K562 (cell line): ENCODE results near the gene SNX33. TPM values are rescaled to one million over a fixed set of nuclear protein-coding genes. Genes with fewer than 3 reads are reported as not detected.

Source experiments
- BDP1 ChIP-seq: IDR thresholded peaks from 3 replicates; pipeline ENCODE4 v1.6.1; 2011; ENCODE audit not compliant: insufficient read length, insufficient read depth
- CBFA2T2 ChIP-seq: fragments of 450-650 bp; conservative IDR thresholded peaks from 2 replicates; pipeline ENCODE4 v1.6.1; 2017; ENCODE audit warnings: mild to moderate bottlenecking
- ELF1 ChIP-seq: fragments of 200-800 bp; sonication (Bioruptor generic); IDR thresholded peaks from 2 replicates; pipeline ENCODE4 v1.6.1; 2016; ENCODE audit warnings: missing genetic modification characterization, missing compliant biosample characterization
- ERF ChIP-seq: fragments of 450-650 bp; formaldehyde crosslinking; IDR thresholded peaks from 2 replicates; pipeline ENCODE4 v1.4.0; 2020; ENCODE audit warnings: mild to moderate bottlenecking, mixed read lengths
- FIP1L1 ChIP-seq: fragments of 200-400 bp; formaldehyde crosslinking; IDR thresholded peaks from 2 replicates; pipeline ENCODE4 v1.6.1; 2018; ENCODE audit warnings: mild to moderate bottlenecking, low read depth, low read length; ENCODE audit not compliant: poor library complexity, severe bottlenecking
- FUS ChIP-seq: fragments of 200-400 bp; formaldehyde crosslinking; optimal IDR thresholded peaks from 2 replicates; pipeline ENCODE3; 2017; ENCODE audit warnings: low read depth, low read length
- HDAC2 ChIP-seq: fragments of 450-650 bp; IDR thresholded peaks from 2 replicates; pipeline ENCODE4 v1.6.1; 2016; ENCODE audit warnings: mild to moderate bottlenecking
- HNRNPH1 ChIP-seq: fragments of 200-400 bp; formaldehyde crosslinking; optimal IDR thresholded peaks from 2 replicates; pipeline ENCODE3; 2017; ENCODE audit warnings: low read depth, mild to moderate bottlenecking, low read length, moderate library complexity
- NR1H2 ChIP-seq: sonication (generic); formaldehyde crosslinking; IDR thresholded peaks from 2 replicates; pipeline ENCODE4 v1.4.0; 2020; ENCODE audit warnings: mild to moderate bottlenecking, missing genetic modification reagents
- OTX1 ChIP-seq: fragments of 450-650 bp; formaldehyde crosslinking; IDR thresholded peaks from 2 replicates; pipeline ENCODE4 v1.4.0; 2022; ENCODE audit warnings: mild to moderate bottlenecking
- SIN3A ChIP-seq, 2 experiments: fragments of 150-350 bp in 1 of 2; IDR thresholded peaks; 2 replicates each; pipeline ENCODE4 v1.6.1; 2011 to 2016; ENCODE audit warnings: borderline replicate concordance in 2 of 2, low read depth in 2 of 2, low read length in 2 of 2, mild to moderate bottlenecking in 2 of 2, moderate library complexity in 2 of 2; ENCODE audit not compliant: control insufficient read depth in 1 of 2
- SMAD3 ChIP-seq: fragments of 450-650 bp; formaldehyde crosslinking; conservative IDR thresholded peaks from 2 replicates; pipeline ENCODE4 v1.4.0; 2020; ENCODE audit warnings: mild to moderate bottlenecking
- SP1 ChIP-seq: sonication (generic); formaldehyde crosslinking; IDR thresholded peaks from 2 replicates; pipeline ENCODE4 v1.8.1; 2022; ENCODE audit warnings: mild to moderate bottlenecking, missing genetic modification reagents
- SRSF3 ChIP-seq: fragments of 200-400 bp; formaldehyde crosslinking; IDR thresholded peaks from 2 replicates; pipeline ENCODE4 v1.6.1; 2016; ENCODE audit warnings: mild to moderate bottlenecking, low read length, moderate library complexity; ENCODE audit not compliant: insufficient read depth
- TFAM ChIP-seq: fragments of 250-450 bp; sonication (Bioruptor Pico); conservative IDR thresholded peaks from 2 replicates; pipeline ENCODE4 v1.5.0; 2021; ENCODE audit warnings: mild to moderate bottlenecking, moderate library complexity
- ZNF197 ChIP-seq: fragments of 200-800 bp; sonication (Bioruptor generic); IDR thresholded peaks from 2 replicates; pipeline ENCODE4 v1.6.1; 2016; ENCODE audit warnings: low read depth, missing genetic modification characterization, missing compliant biosample characterization
- polyA plus RNA-seq, 8 experiments: library from polyadenylated mRNA; depleted of rRNA in 4 of 8; stranded (reverse) in 5 of 8; unstranded in 3 of 8; fragments of >200 nt; fragmentation: Nextera tagmentation in 2 of 8; fragmentation: Illumina TruSeq in 1 of 8; extraction: Ambion mirVana in 2 of 8; extraction: Trizol in 1 of 8; gene quantifications; 2 replicates each; pipeline versions ENCODE4 v1.2.1 to v1.2.3, GENCODE V29; 2011 to 2014; ENCODE audit warnings: inconsistent platforms in 1 of 8, missing spikeins in 1 of 8
- total RNA-seq, 7 experiments: library from RNA; depleted of rRNA in 6 of 7; stranded (reverse); fragments of >200 nt in 6 of 7; fragmentation: Illumina TruSeq in 2 of 7; extraction: Trizol in 2 of 7; gene quantifications; 2 replicates each; pipeline versions ENCODE4 v1.2.1 to v1.2.3, GENCODE V29; 2011 to 2021; ENCODE audit warnings: low replicate concordance in 1 of 7
- TF ChIP-seq, protein P1 (sequence below): sonication (generic); formaldehyde crosslinking; IDR thresholded peaks from 2 replicates; pipeline ENCODE4 v1.8.1; 2023; ENCODE audit warnings: mild to moderate bottlenecking, missing genetic modification reagents, moderate library complexity
- TF ChIP-seq, protein P2 (sequence below), 2 experiments: fragments of 150-350 bp in 1 of 2; IDR thresholded peaks; 2 replicates each; pipeline ENCODE4 v1.6.1; 2012 to 2016; ENCODE audit warnings: low read depth in 2 of 2, low read length in 2 of 2, mild to moderate bottlenecking in 1 of 2, moderate library complexity in 1 of 2
- TF ChIP-seq, protein P3 (sequence below): fragments of 250-450 bp; sonication (Bioruptor Pico); IDR thresholded peaks from 2 replicates; pipeline ENCODE4 v1.5.0; 2020; ENCODE audit warnings: mild to moderate bottlenecking, borderline replicate concordance

SNX33 gene
- total and polyA plus RNA-seq, 9 of the 15 experiments (the other 6 are each of a cell fraction or from before 2014, with no cell fraction given), result 1.4 to 14.1 (median 8.2) TPM

DNA sequence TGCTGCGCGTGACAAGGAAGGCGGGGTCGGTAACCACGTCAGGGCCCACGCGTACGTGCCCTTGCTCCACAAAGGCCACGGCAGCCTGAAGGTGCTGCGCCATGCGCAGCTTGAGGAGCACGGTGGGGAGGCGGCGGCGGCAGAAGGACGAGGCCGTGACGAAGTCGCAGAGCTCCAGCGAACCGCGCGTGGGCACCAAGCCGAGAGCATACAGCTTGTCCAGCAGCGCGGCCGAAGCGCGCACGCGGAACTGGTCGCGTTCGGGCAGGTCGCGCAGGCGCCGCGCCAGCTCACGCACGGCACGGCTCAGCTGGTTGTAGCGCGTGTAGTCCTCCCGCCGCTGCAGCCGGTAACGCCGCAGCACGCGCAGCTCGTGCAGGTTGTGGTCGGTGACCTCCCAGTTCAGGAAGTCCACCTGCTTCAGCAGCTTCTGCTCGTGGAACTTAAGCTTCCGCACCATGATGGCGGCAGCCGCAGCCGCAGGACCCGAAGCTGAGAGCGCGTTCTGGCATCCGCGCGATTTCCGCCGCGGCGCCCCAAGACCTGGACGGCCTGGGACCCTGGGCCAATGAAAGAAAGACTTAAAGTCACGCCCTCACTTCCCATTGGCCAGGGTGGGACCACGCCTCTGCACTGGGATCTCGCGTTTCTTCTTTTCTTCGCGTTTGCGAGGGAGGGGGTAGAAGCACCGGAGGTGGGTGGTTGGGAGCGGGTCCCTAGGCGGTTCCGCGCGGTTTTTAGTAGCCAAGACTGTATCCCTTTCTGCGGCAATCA lies 7.8 kb upstream of the SNX33 start, which contains the start of gene IMP3 (continued):
- TF ChIP-seq SIN3A (IDR thresholded peaks at IDR 0.05; ENCODE audit: borderline replicate concordance in 2 of 2, control insufficient read depth in 1 of 2, low read depth in 2 of 2, low read length in 2 of 2), result peak; percentile 67 to 91; a peak in 2 of 4 replicates
- TF ChIP-seq BDP1, result no peak
- peak; percentile 72; the same call in 1 of the 2 replicates for TF ChIP-seq SP1 (CRISPR knock-in tag)
- no peak for TF ChIP-seq OTX1 (CRISPR knock-in tag)
- TF ChIP-seq NR1H2 (CRISPR knock-in tag), result no peak
- TF ChIP-seq, protein P1, sequence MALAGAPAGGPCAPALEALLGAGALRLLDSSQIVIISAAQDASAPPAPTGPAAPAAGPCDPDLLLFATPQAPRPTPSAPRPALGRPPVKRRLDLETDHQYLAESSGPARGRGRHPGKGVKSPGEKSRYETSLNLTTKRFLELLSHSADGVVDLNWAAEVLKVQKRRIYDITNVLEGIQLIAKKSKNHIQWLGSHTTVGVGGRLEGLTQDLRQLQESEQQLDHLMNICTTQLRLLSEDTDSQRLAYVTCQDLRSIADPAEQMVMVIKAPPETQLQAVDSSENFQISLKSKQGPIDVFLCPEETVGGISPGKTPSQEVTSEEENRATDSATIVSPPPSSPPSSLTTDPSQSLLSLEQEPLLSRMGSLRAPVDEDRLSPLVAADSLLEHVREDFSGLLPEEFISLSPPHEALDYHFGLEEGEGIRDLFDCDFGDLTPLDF (CRISPR knock-in tag), result peak; percentile 52; the same call in 1 of the 2 replicates
- TF ChIP-seq ZNF197 (CRISPR knock-in tag), result peak; percentile 28; the same call in 1 of the 2 replicates
- TF ChIP-seq, protein P2, sequence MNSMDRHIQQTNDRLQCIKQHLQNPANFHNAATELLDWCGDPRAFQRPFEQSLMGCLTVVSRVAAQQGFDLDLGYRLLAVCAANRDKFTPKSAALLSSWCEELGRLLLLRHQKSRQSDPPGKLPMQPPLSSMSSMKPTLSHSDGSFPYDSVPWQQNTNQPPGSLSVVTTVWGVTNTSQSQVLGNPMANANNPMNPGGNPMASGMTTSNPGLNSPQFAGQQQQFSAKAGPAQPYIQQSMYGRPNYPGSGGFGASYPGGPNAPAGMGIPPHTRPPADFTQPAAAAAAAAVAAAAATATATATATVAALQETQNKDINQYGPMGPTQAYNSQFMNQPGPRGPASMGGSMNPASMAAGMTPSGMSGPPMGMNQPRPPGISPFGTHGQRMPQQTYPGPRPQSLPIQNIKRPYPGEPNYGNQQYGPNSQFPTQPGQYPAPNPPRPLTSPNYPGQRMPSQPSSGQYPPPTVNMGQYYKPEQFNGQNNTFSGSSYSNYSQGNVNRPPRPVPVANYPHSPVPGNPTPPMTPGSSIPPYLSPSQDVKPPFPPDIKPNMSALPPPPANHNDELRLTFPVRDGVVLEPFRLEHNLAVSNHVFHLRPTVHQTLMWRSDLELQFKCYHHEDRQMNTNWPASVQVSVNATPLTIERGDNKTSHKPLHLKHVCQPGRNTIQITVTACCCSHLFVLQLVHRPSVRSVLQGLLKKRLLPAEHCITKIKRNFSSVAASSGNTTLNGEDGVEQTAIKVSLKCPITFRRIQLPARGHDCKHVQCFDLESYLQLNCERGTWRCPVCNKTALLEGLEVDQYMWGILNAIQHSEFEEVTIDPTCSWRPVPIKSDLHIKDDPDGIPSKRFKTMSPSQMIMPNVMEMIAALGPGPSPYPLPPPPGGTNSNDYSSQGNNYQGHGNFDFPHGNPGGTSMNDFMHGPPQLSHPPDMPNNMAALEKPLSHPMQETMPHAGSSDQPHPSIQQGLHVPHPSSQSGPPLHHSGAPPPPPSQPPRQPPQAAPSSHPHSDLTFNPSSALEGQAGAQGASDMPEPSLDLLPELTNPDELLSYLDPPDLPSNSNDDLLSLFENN (IDR thresholded peaks at IDR 0.05; ENCODE audit: low read depth in 2 of 2, low read length in 2 of 2), result no peak
- TF ChIP-seq CBFA2T2, result 0 out of 2 replicates have a peak, but pooled peaks have one; percentile 10
- peak; percentile 61; the same call in 1 of the 2 replicates for TF ChIP-seq HDAC2
- peak; percentile 90 for TF ChIP-seq ELF1
- TF ChIP-seq SMAD3, result no peak
- TF ChIP-seq, protein P3, sequence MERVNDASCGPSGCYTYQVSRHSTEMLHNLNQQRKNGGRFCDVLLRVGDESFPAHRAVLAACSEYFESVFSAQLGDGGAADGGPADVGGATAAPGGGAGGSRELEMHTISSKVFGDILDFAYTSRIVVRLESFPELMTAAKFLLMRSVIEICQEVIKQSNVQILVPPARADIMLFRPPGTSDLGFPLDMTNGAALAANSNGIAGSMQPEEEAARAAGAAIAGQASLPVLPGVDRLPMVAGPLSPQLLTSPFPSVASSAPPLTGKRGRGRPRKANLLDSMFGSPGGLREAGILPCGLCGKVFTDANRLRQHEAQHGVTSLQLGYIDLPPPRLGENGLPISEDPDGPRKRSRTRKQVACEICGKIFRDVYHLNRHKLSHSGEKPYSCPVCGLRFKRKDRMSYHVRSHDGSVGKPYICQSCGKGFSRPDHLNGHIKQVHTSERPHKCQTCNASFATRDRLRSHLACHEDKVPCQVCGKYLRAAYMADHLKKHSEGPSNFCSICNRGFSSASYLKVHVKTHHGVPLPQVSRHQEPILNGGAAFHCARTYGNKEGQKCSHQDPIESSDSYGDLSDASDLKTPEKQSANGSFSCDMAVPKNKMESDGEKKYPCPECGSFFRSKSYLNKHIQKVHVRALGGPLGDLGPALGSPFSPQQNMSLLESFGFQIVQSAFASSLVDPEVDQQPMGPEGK (CRISPR knock-in tag), result no peak
- TF ChIP-seq HNRNPH1, result no peak
- TF ChIP-seq FIP1L1, result peak; percentile 89
- no peak for TF ChIP-seq TFAM (CRISPR knock-in tag)
- no peak for TF ChIP-seq SRSF3
- TF ChIP-seq ERF, result peak; percentile 77; the same call in 1 of the 2 replicates
- TF ChIP-seq FUS, result no peak
